Inflammatory macrophage treated with lipopolysaccharide for 4 hours (primary cell): ENCODE data around the gene UNC13D.
"Not testable (repeated sequence)": the region's sequence is repeated elsewhere in the genome, so short reads cannot be mapped to it uniquely, and the experiment has no call there.

Source experiments
- DNase-seq: peaks from one replicate; pipeline ENCODE4 v3.0.0-alpha.2; 2020

The UNC13D gene

DNA sequence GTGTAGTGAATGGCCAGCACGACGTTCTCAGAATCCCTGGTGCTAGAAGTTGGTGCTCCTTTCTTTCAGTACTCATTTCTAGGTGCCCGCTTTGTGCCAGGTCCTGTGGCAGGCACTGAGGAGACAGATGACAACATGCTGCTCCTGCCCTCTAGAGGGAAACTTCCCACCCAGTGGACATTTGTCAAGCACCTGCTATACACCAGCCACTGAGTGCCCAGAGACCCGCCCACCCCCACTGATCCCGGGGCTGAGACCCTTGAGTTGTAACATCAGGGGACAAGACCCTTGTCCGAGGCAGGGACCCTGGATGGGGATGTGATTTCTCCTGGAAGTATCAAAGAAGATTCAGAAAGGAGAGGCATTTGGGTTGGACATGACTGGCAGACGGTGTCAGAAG is 25.1 kb downstream of the UNC13D start:
- DNase-seq: no peak

DNA sequence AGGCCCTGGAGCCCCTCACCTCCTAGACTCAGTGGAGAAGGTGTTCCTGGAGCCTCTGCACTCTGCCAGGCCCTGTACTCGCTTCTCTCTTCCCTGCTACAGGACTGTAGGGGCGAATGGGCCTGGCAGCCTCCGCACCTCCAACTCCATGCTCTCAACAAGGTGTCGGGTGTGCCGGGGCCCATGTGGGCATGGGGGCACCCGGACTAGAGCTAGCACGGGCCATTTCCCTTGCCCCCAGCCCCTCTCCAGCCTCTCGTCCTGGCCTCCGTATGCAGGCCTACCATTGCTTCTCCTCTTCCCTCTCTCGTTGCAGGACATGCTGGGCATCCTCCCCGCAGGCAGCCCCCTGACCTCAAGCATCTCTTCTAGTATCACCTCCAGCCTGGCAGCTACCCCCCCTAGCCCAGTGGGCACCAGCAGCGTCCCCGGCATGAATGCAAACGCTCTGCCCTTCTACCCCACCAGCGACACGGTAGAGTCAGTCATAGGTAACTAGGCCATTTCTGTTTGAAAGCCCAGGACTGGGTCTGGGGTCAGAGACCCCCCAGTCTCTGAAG is 25.8 kb downstream of the UNC13D start:
- no peak for DNase-seq

DNA sequence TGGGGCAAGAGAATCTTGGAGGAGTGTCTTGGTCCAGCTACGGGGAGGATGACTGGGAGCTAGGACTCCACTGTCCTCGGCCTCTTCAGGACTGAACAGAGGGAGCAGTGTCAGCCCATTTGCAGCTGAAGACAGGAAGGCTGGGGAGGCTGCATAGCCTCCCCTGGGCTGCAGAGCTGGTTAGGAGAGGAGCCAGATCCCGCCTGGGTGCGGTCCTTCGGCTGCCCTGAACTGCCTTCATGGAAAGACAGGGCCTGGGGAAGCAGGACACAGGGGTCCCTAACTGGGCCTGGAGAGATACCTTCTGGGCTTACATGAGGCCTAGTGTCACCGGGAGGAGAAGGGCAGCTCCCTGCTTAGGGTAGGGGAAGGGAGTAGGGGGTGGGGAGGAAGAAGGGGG is 26.6 kb downstream of the UNC13D start:
- no peak for DNase-seq

DNA sequence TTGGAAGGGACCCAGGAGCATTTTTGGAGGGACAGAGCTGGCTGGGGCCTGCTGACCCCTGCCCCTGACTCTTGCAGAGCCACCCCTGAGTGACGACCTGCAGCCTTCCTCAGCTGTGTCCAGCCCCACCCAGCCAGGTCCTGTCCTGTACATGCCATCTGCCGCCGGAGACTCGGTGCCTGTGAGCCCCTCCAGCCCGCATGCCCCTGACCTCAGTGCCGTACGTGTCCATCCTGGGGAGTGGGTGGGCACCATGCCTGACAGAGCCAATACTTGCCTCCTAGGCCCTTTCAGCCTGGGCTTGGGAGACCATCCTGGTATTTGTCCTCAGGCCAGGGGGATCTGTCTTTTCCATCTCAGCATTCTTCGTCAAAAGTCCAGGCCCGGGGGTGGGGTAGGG is 27.5 kb downstream of the UNC13D start:
- DNase-seq: no peak

DNA sequence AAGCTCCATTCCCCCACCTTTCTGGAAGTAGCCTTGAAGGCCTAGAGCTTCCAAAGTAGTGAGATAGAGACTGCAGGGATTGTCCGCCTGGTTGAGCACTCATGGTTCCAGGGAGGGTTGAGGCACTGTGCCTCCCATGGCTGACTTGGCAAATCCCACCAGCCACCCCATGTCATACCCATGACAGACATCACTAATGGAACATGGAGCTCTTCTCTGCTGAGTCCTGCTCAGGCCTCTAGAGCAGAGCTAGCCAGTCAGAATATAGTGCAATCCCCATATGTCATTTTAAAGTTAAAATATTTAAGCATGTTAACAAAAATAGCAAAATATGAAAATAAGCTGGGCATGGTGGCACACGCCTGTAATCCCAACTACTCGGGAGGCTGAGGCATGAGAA is 28.8 kb downstream of the UNC13D start:
- no peak for DNase-seq

DNA sequence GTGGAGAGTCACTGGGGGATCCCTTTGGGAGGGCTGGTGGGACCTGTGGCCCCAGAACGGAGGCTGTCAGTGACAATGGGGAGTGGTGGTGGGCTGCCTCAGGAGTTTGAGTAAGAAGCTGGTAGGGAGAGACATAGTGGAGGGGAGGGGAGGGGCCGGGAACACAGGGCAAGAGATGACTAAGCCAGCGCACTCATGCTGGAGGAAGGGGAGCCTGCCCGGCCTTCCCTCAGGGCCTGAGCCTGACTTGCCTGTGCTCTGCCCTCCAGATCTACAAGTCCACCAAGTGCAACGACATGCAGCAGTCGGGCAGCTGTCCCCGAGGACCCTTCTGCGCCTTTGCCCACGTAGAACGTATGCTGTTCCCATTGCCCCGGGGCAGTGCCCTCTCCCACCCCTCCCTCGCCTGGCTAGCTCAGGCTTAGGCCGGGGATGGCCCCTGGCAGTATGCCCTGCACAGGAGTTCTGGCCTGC is 29.3 kb downstream of the UNC13D start:
- no peak for DNase-seq

DNA sequence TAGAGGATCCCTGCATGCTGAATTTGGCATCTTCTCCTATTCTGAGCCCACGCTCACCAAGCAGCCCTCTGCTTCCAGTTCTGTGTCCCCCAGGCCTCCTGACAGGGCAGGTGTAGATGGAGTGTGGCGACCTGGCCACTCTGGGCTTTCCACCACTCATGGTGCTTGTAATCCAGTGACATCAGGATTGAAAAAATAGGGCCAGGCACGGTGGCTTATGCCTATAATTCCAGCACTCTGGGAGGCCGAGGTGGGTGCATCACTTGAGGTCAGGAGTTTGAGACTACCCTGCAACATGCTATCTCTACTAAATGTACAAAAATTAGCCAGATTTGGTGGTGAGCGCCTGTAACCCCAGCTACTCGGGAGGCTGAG is 30.2 kb downstream of the UNC13D start:
- no peak for DNase-seq

DNA sequence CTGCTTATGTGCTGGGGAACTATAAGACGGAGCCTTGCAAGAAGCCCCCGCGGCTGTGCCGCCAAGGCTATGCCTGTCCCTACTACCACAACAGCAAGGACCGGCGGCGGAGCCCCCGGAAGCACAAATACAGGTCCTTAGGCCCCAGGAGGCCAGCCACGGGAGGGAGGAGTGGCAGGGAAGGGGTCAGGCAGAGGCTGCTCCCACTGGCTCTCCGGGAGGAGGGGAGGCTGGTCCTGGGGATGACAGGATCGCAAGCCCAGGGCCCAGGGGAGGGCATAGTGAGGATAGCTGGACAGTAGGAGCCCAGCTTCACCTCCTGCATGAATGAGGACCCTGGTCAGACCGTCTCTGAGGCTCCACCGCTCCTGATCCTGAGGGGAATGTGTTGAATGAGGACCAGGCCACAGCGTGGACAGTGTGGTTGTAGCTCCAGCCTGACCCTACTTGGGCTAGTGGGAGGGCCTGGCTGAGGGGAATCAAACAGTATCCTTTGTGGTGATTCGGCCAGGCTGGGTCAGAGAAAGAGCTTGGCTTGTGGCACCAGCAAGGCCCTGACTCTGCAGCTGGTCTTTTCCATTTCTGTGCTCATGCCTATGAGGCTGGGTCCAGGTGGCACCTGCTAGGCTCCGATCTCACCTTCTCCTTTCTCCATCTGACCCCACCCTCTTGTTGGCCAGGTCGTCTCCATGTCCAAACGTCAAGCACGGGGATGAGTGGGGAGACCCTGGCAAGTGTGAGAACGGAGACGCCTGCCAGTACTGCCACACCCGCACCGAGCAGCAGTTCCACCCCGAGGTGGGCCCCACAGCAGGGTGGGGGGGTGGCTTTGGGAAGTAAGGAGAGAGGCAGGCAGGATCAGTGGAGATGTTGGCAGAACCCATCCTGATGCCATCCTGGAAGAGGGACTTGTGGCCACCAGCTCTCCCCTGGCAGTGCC is 30.9 kb downstream of the UNC13D start:
- DNase-seq: no peak

DNA sequence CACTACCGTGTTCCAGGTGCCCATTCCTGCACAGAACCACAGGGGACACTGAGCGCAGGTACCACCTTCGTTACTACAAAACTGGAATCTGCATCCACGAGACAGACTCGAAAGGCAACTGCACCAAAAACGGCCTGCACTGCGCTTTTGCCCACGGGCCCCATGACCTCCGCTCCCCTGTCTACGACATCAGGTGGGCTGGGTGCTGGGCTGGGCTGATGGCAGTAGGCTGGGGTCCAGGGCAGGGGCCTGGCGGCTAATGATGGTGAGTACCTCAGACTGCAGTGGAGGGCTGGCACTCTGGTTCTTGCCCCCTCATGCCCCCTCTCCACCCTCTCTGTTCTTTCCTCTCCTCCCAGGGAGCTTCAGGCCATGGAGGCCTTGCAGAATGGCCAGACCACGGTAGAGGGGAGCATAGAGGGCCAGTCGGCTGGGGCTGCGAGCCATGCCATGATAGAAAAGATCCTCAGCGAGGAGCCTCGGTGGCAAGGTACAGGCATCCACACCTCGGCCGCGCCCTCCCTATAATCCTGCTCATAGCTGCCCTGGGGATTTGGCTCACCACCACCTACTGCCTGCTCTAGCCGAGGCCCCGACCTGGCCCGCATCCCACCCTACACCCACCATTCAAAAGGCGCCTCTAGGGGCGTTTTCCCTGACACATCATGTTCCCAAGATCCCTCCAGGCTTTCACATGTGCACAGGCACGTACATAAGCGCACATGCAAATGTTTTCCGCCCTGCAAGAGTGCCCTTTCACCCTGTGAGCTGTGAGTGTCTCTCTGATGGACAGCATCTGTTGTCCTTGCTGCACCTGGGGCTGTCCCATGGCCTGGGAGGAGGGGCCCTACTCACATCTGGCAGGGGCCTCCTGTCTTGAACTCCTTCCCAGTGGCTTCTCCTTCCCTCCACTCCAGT is 31.8 kb downstream of the UNC13D start:
- DNase-seq: no peak

DNA sequence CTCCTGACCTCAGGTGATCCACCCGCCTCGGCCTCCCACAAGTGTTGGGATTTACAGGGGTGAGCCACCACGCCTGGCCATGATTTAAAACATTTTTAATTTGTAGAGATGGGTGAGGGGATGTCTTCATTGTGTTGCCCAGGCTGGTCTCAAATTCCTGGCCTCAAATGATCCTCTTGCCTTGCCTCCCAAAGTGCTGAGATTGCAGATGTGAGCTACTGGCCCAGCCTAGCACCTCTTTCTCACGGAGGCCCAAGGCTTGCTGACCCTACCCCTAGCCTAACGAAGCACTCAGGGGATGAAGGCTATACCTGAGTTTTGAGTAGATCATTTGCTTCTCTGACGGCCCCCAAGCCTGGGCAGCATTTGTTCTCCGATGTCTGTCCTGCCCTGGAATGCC is 33.0 kb downstream of the UNC13D start:
- no peak for DNase-seq

DNA sequence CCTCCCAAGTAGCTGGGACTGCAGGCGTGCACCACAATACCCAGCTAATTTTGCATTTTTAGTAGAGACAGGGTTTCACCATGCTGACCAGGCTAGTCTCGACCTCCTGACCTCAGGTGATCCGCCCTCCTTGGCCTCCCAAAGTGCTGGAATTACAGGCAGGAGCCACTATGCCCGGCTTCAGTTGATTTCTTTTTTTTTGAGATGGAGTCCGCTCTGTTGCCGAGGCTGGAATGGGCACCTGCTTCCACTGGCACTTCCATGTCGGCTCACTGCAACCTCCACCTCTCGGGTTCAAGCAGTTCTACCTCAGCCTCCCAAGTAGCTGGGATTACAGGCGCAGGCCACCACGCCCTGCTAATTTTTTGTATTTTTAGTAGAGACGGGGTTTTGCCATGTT is 33.4 kb downstream of the UNC13D start:
- DNase-seq: not testable (repeated sequence)

DNA sequence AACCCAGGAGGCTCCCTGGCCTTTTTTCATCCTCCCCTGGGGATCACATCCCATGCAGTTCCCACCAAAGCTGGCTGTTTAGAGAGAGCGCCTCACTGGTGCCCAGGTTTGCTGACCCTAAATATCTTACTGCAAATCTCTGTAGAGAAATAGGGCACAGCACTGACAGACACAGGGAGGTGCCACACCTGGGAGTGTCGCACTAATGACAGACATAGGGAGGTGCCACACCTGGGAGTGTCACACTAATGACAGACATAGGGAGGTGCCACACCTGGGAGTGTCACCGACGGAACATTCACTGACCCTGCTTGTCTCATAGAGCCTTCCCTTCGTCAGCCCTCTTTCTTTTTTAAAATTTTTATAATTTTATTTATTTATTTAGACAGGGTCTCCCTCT is 34.0 kb downstream of the UNC13D start:
- no peak for DNase-seq

DNA sequence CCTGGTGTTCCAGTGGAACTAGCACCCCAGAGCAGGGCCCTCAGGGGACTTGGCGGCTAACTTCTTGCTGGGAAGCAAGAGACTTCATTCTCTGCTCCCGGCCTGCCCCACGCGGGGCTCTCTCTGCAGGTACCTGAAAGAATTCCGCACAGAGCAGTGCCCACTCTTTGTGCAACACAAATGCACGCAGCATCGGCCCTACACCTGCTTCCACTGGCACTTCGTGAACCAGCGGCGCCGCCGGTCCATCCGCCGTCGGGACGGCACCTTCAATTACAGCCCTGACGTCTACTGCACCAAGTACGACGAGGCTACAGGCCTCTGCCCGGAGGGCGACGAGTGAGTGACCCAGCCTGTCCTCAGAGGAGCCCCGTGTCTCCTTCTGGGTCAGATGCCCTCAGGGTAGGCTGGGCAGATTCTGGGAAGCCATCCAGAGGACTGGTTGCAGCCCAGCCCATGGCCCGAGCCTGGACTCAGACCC is 34.5 kb downstream of the UNC13D start:
- DNase-seq: no peak

DNA sequence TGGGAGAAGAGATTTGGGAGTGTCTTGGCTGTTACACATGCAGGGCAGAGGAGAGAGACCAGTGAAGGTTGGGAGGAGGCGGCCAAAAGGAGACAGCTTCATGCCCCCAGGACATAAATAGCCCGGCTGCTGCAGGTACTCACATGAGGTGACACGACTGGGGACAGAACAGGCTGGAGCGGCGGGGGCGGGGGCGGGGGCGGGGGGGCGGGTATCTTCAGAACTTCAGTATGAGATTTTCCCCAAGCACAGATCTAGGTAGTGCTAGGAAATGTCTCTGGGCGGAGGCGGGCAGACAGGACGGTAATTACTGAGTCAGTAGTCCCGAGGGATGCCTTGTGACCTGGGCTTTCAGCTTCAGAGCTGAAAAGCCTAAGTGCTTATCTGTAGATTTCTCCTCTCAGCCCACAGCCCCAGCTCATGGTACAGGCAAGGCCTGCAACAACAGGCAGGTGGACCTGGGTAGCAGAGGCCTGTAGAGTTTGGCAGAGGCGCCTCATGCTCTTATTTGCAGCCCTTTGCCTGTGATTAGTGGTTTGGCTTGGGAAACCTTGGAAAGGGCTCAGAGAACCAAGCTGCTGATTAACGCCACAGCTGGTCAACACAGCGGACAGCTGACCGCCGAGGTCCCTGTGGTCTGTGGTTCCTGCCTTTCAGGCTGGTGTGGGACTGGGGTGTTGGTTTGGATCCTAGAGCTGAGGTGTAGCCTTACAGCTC is 35.1 kb downstream of the UNC13D start:
- no peak for DNase-seq

DNA sequence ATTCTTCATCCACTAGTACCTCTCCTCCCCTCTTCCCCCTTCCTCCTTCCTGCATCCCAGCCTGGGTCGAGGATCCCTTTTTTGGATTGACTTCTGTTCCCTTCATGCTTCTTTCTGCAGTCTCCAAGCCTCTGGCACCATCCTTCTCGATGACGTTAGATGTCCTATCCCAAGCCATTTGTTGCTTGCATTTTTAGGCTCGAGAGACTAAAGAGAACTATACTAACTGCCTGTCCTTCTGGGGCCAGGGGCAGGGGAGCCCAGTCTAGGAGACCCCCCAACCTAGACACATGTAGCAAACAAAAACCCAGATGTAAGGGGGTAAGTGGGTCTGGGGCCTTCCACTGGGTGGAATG is 35.7 kb downstream of the UNC13D start:
- DNase-seq: no peak

DNA sequence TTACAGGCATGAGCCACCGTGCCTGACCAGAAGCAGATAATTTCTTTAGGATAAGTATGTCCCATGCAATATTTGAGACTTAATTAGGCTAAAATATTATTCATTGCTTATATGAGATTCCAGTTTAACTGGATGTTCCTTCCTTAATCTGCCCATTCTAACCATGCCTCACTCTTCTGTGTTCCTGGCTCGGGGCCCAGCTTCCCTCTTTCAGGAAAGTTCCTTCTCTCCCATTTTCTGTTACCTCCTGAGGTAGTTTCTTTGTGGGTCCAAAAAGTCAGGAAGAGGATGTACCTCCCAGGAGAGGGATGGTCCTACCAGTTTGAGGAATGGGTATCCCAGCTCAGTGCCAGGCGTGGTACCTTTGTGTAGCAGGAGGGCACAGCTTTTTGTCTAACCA is 36.3 kb downstream of the UNC13D start:
- no peak for DNase-seq

DNA sequence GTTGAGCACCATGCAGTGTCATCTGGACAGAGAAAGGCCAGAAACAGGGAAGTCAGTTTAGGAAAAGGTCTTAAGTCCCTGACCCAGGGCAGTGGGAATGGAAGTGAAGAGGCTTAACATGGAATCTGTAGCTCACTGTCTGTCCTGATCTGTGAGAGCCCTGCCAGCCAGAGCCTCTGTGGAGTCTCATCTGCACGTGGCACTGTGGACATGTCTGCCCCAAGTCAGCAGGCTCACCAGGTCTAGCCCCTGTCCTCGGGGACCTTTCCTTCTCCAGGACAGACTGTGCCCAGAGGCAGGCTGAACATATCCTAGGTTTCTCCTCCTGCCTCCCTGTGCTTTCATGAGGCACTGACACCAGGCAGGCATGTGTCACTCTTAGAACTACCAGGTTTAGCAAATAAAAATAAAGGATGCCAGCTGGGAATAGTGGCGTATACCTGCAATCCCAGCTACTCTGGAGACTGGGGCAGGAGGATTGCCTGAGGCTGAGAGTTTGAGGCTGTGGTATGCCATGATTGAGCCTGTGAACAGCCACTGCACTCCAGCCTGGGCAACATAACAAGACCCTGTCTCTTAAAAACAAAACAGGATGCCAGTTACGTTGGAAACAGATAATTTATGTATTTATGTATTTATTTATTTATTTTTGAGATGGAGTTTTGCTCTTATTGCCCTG is 37.2 kb downstream of the UNC13D start:
- no peak for DNase-seq

DNA sequence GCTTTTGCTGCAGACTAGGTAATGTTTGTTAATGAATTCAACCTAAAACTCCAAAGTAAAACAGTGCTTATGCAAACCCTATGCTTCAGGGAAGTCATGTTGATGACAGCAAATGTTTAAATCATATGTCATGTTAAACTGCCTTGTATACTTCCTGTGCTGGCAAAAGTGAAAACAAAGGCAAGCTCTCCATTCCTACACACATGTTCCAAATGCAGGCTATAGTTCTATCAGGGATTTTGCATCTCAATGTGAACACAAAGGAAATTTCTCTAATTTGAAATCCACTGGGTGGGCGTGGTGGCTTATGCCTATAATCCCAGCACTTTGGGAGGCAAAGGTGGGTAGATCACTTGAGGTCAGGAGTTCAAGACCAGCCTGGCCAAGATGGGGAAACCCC is 40.3 kb downstream of the UNC13D start:
- DNase-seq: no peak

DNA sequence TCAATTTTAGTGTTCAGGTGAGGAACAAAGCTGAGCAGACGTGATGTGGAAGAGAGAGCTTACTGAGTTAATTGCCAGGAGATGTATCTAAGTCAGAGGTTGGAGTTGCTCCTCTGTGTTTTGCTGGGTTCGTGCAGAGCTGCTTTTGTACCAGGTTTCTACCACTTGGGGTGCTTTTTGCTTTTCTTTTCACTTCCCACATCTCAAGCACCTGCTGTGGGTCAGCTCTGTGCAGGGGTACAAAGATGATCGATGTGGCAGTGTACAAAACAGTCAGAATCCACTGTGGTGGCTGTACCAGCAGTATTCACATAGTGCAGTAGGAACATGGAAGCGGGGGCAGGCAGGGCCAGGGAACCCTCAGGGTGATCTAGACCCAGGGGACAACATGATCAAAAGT is 44.8 kb downstream of the UNC13D start:
- DNase-seq: no peak

DNA sequence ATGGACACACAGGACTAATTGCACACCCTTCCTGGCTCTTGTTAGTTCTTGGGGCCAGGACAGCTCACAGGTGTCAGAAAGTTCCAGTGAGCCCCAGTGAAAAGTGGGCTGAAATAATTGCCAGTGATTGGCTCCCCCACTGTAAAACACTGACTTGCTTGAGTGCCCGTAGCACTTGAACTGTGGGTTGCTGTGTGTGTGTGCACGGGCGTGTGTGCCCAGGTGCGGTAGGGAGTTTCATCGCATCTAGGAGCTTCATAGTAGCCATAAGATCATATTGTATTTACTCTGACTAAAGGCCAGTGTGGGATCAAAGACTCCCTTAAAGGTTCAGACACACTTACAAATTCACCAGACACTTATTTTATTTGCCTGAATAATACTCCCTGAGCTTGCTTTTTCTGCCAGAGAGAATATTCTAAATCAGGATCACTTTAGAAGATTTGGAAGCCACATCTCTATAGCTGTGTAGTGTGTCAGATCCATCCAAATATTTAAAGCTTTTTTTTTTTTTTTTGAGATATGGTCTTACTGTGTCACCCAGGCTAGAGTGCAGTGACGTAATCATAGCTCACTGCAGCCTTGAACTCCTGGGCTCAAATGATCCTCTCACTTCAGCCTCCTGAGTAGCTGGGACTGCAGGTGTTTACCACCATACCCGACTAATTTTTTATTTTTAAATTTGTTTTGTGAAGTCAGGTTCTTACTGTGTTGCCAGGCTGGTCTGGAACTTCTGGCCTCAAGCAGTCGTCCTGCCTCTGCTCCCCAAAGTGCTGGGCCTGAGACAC is 48.2 kb downstream of the UNC13D start:
- no peak for DNase-seq

DNA sequence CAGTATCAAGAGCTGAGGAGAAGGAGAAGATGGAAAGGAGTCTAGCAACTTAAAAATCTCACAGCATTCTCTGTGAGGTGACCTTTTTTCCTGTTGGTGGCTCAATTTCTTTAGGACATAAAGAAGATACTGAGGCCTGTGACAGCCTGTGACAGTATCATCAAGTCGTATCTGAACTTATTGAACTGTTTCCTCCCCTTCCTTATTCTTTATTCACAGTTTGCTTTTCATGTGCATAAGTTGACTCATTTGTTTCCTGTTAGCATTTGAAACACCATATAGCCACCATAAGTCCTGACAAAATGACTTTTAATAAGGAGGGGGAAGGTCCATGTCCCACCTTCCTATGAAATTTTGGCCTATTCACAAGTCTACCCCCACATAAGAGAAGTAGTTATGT is 50.7 kb downstream of the UNC13D start:
- DNase-seq: no peak
